ENCODE measurements around the gene ARPC1B.

- TF ChIP-seq CTCF (IDR thresholded peaks at IDR 0.05) (no peak), POLR2AphosphoS5 (IDR thresholded peaks at IDR 0.05) (no peak), POLR2A (IDR thresholded peaks at IDR 0.05) (no peak)
Measured at GRCh38 chr7:99440195-99440594, 65.7 kb downstream of the ARPC1B start.
